HG02678 (cell line): ENCODE data around the gene CFAP141.
A peak's percentile ranks its signal among the peaks of the same experiment; 100 is the strongest.
"Not testable (repeated sequence)": the region's sequence is repeated elsewhere in the genome, so short reads cannot be mapped to it uniquely, and the experiment has no call there.

Experiments
- ATAC-seq: cut with Tn5 transposase; IDR thresholded peaks from one replicate; pipeline ENCODE4 v1.9.1; 2021; ENCODE audit warnings: mild to moderate bottlenecking, moderate library complexity; ENCODE audit not compliant: unreplicated experiment

CFAP141 gene

GRCh38 chr1:154206196-154206595 is at the start of gene CFAP141:
Gene CFAP141 (minus strand): TSS chr1:154206333. CDS start chr1:154206307, 26 bp downstream.
- ATAC-seq, result no peak

- no peak for ATAC-seq
Observed at GRCh38 chr1:154253671-154254070, 47.5 kb upstream of the CFAP141 start.

- ATAC-seq, result no peak
Observed at GRCh38 chr1:154241703-154242351, 35.7 kb upstream of the CFAP141 start.

DNA sequence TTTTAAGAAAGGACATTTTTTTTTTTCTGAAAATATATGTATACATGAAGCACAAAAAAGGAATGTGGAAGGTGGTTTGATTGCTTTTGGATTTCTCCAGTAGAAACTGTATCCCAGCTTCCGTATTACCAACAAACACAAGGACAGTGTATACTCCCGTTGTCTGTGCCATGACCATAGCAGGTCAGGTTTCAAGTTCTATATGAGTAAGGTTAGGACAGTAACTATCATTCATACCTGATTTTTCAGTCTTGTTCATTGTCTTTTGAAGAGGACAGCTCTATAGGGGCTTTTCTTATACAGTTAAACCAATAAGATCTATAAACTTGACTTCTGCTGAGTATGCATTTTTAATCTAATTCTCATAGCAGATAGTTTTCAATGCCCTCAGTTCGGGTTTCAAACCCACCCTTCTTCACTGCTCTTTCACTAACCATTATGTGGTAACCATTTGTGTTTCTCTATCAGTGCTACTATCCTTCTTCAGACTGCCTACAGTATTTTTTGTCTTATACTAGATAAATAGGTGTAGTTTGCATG is 34.2 kb upstream of the CFAP141 start:
- ATAC-seq, result no peak

DNA sequence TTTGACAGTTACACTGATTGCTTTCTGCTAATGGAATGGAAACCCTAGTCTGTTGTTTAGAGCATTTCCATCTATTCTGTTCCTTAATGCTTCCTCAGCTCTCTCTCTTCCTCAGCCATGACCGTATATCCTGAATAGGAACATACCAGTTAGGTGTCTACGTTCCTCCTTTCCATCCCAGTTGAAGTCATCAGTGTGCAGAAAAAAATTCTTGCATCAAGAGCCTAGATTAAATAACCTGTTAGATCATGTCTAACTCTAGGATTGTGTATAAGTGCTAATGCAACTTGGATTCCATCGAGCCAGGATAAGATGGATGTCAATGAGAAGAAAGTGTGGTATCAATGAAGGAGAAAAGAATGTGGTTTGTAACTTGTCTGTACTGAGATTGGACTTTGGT is 33.4 kb upstream of the CFAP141 start:
- ATAC-seq, result no peak

DNA sequence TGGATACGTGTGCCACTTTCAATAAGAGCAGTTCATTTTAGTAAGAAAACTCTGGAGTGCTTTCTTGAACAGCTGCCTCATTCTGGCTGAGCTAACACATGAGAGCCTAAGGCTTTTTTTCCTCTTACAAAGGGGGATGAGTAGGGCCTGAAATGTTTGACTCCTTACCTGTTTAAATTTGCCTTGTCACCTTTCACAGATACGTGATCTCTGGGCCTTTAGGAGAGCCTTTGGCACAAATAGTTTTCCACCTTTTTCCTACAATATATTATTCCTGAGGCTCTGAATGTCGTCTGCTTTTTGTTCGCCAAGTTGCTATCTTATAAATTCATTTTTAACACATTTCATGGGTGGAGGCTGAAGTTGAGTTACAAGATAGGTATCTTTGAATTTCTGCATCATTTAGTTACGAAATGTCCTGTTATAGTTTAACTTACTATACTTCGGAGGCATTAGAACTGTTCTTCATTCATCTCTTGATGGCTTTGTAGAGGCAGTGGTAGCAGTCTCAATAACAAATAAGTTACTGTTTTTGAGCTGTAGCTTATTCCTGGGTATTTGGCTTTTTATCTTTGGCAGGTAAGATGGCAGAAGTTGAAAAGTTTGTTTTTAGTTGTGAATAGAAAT is 31.9 kb upstream of the CFAP141 start:
- no peak for ATAC-seq

DNA sequence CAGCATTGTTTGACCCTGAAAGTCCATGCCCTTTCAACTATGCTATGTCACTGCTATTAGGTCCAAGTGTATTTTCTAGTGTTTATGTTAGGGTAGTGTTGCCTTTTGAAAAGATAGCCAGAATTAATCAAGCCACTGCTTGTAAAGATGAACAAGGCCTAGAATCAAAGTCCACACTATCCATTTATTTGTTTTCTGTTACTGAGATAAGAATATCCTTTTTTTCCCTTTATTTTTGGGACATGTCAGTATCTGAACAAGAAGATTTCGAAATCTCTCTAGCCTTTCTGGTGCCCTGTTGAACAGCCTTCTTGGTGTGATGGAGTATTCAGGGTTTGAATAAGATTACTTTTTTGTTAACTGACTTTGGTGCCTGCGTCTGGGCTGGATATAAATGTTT is 31.3 kb upstream of the CFAP141 start:
- no peak for ATAC-seq

- no peak for ATAC-seq
Observed at GRCh38 chr1:154236855-154237254, 30.7 kb upstream of the CFAP141 start.

DNA sequence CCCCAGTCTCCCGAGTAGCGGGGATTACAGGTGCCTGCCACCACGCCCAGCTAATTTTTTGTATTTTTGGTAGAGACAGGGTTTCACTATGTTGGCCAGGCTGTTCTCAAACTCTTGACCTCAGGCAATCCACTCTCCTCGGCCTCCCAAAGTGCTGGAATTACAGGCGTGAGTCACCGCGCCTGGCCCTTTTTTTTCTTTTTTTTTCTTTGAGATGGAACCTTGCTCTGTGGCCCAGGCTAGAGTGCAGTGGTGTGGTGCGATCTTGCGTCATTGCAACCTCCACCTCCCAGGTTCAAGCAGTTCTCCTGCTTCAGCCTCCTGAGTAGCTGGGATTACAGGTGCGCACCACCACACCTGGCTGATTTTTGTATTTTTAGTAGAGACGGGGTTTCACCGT is 27.0 kb upstream of the CFAP141 start:
- not testable (repeated sequence) for ATAC-seq

DNA sequence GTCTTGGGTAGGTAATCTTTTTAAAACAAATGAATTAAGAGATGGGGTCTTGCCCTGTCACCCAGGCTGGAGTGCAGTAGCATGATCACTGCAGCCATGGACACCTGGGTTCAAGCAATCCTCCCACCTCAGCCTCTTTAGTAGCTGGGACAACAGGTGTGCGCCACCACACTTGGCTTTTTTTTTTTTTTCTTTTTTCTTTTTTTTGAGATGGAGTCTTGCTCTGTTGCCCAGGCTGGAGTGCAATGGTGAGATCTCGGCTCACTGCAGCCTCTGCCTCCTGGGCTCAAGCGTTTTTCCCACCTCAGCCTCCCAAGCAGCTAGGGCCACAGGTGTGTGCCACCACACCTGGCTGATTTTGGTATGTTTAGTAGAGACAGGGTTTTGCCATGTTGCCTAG is 25.0 kb upstream of the CFAP141 start:
- ATAC-seq, result not testable (repeated sequence)

DNA sequence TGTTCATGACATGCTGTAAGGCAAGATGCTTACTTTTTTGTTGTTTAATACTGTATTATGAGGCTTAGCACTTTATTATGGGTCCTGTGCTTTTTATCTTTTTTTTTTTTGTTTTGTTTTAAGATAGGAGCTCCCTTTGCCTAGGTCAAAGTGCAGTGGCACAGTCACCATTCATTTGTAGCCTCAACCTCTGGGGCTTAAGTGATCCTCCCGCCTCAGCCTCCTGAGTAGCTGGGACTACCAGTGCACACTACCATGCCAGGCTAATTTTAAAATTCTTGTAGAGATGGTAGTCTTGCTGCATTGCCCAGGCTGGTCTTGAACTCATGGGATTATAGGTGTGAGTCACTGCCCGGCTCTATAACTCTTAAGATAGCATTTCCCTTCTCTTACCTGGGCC is 19.2 kb upstream of the CFAP141 start:
- no peak for ATAC-seq

- ATAC-seq, result no peak
Observed at GRCh38 chr1:154223621-154224020, 17.5 kb upstream of the CFAP141 start.

DNA sequence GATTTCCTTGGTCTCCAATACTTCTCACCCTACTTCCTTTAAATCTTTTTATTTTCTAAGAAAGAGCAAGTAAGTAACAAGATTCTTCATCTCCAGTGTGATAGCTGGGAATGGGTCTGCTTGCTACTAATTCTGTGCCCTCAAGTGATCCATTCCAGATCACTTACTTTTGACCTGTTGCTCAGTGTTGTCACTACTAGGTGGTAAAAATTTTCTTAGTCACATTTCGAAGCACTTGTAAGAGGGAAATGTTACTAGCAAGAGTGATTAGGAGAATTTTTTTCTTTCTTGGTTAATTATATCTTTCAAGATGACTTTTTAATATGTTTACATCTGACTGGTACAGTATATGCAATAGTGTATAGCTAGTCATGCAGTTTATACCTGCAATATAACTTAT is 16.8 kb upstream of the CFAP141 start:
- ATAC-seq, result no peak

DNA sequence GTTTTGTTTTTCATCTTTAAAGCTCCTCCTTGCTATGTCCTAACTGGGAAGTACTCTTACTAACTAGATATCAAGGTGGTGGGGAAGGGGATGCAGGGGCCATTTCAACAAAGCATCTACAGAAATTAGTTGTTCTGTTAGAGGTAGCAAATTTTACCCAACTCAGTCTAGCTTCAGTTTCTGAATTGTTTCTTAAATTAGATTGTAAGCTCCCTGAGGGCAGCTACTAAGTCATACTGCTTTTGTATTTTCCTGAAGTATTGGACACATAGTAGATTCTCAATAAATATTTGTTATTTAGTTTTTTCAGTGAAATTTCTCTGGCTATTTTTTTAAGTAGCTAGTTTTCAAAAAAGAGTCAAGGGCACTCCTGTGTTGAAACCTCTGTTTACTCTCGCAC is 16.4 kb upstream of the CFAP141 start:
- no peak for ATAC-seq

GRCh38 chr1:154221278-154222001 is 15.3 kb upstream of the CFAP141 start:
- ATAC-seq, result peak; percentile 12

GRCh38 chr1:154220970-154221277 is 14.8 kb upstream of the CFAP141 start:
- no peak for ATAC-seq

GRCh38 chr1:154220071-154220969 is 14.2 kb upstream of the CFAP141 start, which contains the start of gene UBAP2L:
Gene UBAP2L (plus strand): TSS chr1:154220955. CDS start chr1:154225124, 4,169 bp downstream.
- ATAC-seq, result peak; percentile 94

- no peak for ATAC-seq
Observed at GRCh38 chr1:154219541-154219940, 13.4 kb upstream of the CFAP141 start.

GRCh38 chr1:154218545-154218944 is 12.4 kb upstream of the CFAP141 start:
- no peak for ATAC-seq

- no peak for ATAC-seq
Observed at GRCh38 chr1:154213274-154213673, 7.1 kb upstream of the CFAP141 start.

- no peak for ATAC-seq
Observed at GRCh38 chr1:154212083-154212482, 6.0 kb upstream of the CFAP141 start.
